Activated naive CD4-positive, alpha-beta T cell treated with Interleukin-2 at 50 U/mL for 16 hours (primary cell): Measurements from ENCODE around the gene HMGN1.
"Not testable (repeated sequence)": the region's sequence is repeated elsewhere in the genome, so short reads cannot be mapped to it uniquely, and the experiment has no call there.

Experiments
- DNase-seq: peaks from one replicate; pipeline ENCODE4 v3.0.0-alpha.2; 2020

Gene HMGN1

GRCh38 chr21:39348355-39349210 is at the start of gene HMGN1:
Gene HMGN1 (minus strand): TSS chr21:39349088. CDS start chr21:39348917, 171 bp downstream.
- peak; percentile 93 for DNase-seq

GRCh38 chr21:39397646-39398385 is 48.9 kb upstream of the HMGN1 start:
- no peak for DNase-seq

GRCh38 chr21:39392981-39393380 is 44.1 kb upstream of the HMGN1 start:
- DNase-seq = no peak

GRCh38 chr21:39390212-39390765 is 41.4 kb upstream of the HMGN1 start:
- no peak for DNase-seq

GRCh38 chr21:39388811-39389155 is 39.9 kb upstream of the HMGN1 start:
- no peak for DNase-seq

- peak; percentile 90 for DNase-seq
These were observed 39.3 kb upstream of the HMGN1 start for GRCh38 chr21:39388038-39388810.

- DNase-seq = peak; percentile 91
These were observed 38.7 kb upstream of the HMGN1 start for GRCh38 chr21:39387461-39388037.

- no peak for DNase-seq
These were observed 38.0 kb upstream of the HMGN1 start for GRCh38 chr21:39386899-39387298.

- no peak for DNase-seq
These were observed 37.3 kb upstream of the HMGN1 start for GRCh38 chr21:39386194-39386593.

- DNase-seq = peak; percentile 62
These were observed 36.6 kb upstream of the HMGN1 start for GRCh38 chr21:39385299-39386145.

- DNase-seq = no peak
These were observed 35.9 kb upstream of the HMGN1 start for GRCh38 chr21:39384674-39385298.

- DNase-seq = not testable (repeated sequence)
These were observed 33.2 kb upstream of the HMGN1 start for GRCh38 chr21:39382096-39382495.

GRCh38 chr21:39381009-39381408 is 32.1 kb upstream of the HMGN1 start:
- DNase-seq = no peak

- DNase-seq = peak; percentile 91
These were observed 31.4 kb upstream of the HMGN1 start for GRCh38 chr21:39379986-39380891.

GRCh38 chr21:39377444-39378050 is 28.7 kb upstream of the HMGN1 start:
- DNase-seq = no peak

- DNase-seq = no peak
These were observed 26.6 kb upstream of the HMGN1 start for GRCh38 chr21:39375446-39375845.

- no peak for DNase-seq
These were observed 25.2 kb upstream of the HMGN1 start for GRCh38 chr21:39374046-39374445.

GRCh38 chr21:39373634-39374033 is 24.7 kb upstream of the HMGN1 start:
- no peak for DNase-seq

GRCh38 chr21:39369896-39370288 is 21.0 kb upstream of the HMGN1 start:
- DNase-seq = not testable (repeated sequence)

- DNase-seq = no peak
These were observed 18.9 kb upstream of the HMGN1 start for GRCh38 chr21:39367783-39368182.
